ENCODE results near the gene LNX1. TPM values are rescaled to one million over a fixed set of nuclear protein-coding genes. Genes with fewer than 3 reads are reported as not detected.

Gene LNX1
- total RNA-seq, 1 experiment from 2014 or later, result 3.3 TPM

GRCh38 chr4:53490965-53491622, 100.2 kb downstream of the LNX1 start:
- TF ChIP-seq RAD21 (IDR thresholded peaks at IDR 0.05; ENCODE audit: low read depth), result peak; percentile 41
- 0 out of 2 replicates have a peak, but pooled peaks have one; percentile 30 for TF ChIP-seq CEBPB (IDR thresholded peaks at IDR 0.05; ENCODE audit: low read depth)
- TF ChIP-seq CTCF (IDR thresholded peaks at IDR 0.05 in 2 of 3, conservative IDR thresholded peaks at IDR 0.05 in 1 of 3; ENCODE audit: borderline replicate concordance in 1 of 3, insufficient read depth in 1 of 3, low read depth in 2 of 3, low read length in 2 of 3), result peak; percentile 26 to 76 (median 71); a peak in 5 of 6 replicates
- TF ChIP-seq ATF3 (IDR thresholded peaks at IDR 0.05), result no peak
- CTCF ChIA-PET, result interaction anchor here (0.9 to 1.8 kb wide), 2 partner anchors 10 to 743 kb away, joined by 5 read pairs; no protein-coding TSS in a partner anchor
- no peaks in the 10 kb centered on the region for H4K20me1 ChIP-seq (ENCODE audit: insufficient read depth)

More at GRCh38 chr4:53490965-53491622, 100.2 kb downstream of the LNX1 start:
- ChIA-PET RAD21 (ENCODE audit: low non-redundant PET in 1 of 2, low total read pairs in 2 of 2, uncharacterized antibody in 2 of 2, unreplicated experiment in 2 of 2) (no interaction called here), POLR2A (no interaction called here)
- Histone ChIP-seq H3K4me2 (ENCODE audit: low read length) (no peak overlapping the region), H2AFZ (ENCODE audit: low read depth, low read length, poor library complexity, severe bottlenecking) (no peak overlapping the region), H3K36me3 (ENCODE audit: control insufficient read depth in 1 of 2, insufficient read depth in 2 of 2, low read length in 2 of 2) (no peaks in the 10 kb centered on the region), H3K4me3 (replicated peaks in 1 of 2; ENCODE audit: low read depth in 1 of 2, low read length in 2 of 2) (no peak overlapping the region), H3K9ac (ENCODE audit: low read length) (no peak overlapping the region), H3K9me2 (ENCODE audit: insufficient read depth) (no peaks in the 10 kb centered on the region), H3K27ac (ENCODE audit: low read depth, low read length) (no peak overlapping the region), H3K79me2 (ENCODE audit: insufficient read depth, low read length) (no peaks in the 10 kb centered on the region), H3K9me3 (ENCODE audit: control insufficient read depth in 1 of 2, insufficient read depth in 1 of 2, low read depth in 1 of 2, low read length in 2 of 2) (no peaks in the 10 kb centered on the region), H3K27me3 (ENCODE audit: insufficient read depth, low read length) (peaks cover 2% of the 10 kb centered on the region; the same call in 1 of the 2 replicates), H3K4me1 (ENCODE audit: control insufficient read depth in 1 of 2, insufficient read depth in 2 of 2, low read length in 2 of 2) (peaks cover 0 to 6% of the 10 kb centered on the region in 2 experiments; a peak in 1 of 4 replicates)
- ATAC-seq (peak; percentile 63; the same call in 1 of the 2 replicates), DNase-seq (ENCODE audit: low read depth, low spot score) (peak; percentile 27)
- intact Hi-C loops (cut with micrococcal nuclease), result loop anchor here (2.0 to 5.0 kb wide), 2 partner anchors 101 to 744 kb away; partner anchors contain the start of gene LNX1
- BruUV-seq (replicated peaks), result no TSS peak

Data from HCT116 (cell line).